H1 (cell line): Measurements from ENCODE around the gene UNC5B. TPM values are rescaled to one million over a fixed set of nuclear protein-coding genes. Genes with fewer than 3 reads are reported as not detected.
A peak's percentile ranks its signal among the peaks of the same experiment; 100 is the strongest.

Source experiments
- CTCF ChIA-PET: fragments of 300-600 bp; sonication (Branson Sonifier 250); formaldehyde crosslinking; loops from one replicate; lab custom pipeline; 2021; ENCODE audit not compliant: partially characterized antibody; lab: Charles Lee
- POLR2A ChIA-PET: fragments of 300-600 bp; sonication (Branson Sonifier 250); formaldehyde crosslinking; loops from one replicate; lab custom pipeline; 2021; ENCODE audit warnings: inconsistent platforms; ENCODE audit not compliant: partially characterized antibody; lab: Charles Lee
- DNase-seq, 2 experiments: peaks; one replicate each; pipeline versions ENCODE4 v3.0.0 to v3.0.0-alpha.2; 2010 to 2022; ENCODE audit warnings: low spot score in 2 of 2, low read depth in 1 of 2, mixed read lengths in 1 of 2
- FAIRE-seq: peaks from 2 replicates; lab custom pipeline; 2011; peaks lifted over from hg19 to GRCh38; lab: Jason Lieb, UNC
- H2AFZ ChIP-seq: 2 replicates; pipeline ENCODE4 v1.8.1; 2012; ENCODE audit warnings: low read length, inconsistent platforms
- H2AK5ac ChIP-seq: 2 replicates; pipeline ENCODE4 v1.6.1; 2013; ENCODE audit warnings: low read depth, low read length
- H2BK120ac ChIP-seq: replicated peaks from 2 replicates; pipeline ENCODE3; 2013; ENCODE audit warnings: low read depth, low read length, inconsistent platforms
- H2BK12ac ChIP-seq: 2 replicates; pipeline ENCODE4 v1.6.1; 2013; ENCODE audit warnings: low read depth, low read length
- H2BK15ac ChIP-seq: 2 replicates; pipeline ENCODE4 v1.6.1; 2013; ENCODE audit warnings: low read length
- H2BK20ac ChIP-seq: 2 replicates; pipeline ENCODE4 v1.6.1; 2013; ENCODE audit warnings: low read length
- H2BK5ac ChIP-seq: 2 replicates; pipeline ENCODE4 v1.6.1; 2013; ENCODE audit warnings: low read depth, low read length
- H3K14ac ChIP-seq: 2 replicates; pipeline ENCODE4 v1.6.1; 2013; ENCODE audit warnings: inconsistent platforms; ENCODE audit not compliant: insufficient read length
- H3K18ac ChIP-seq: 2 replicates; pipeline ENCODE4 v1.6.1; 2013; ENCODE audit warnings: low read length; ENCODE audit errors: extremely low read depth
- H3K23ac ChIP-seq: 2 replicates; pipeline ENCODE4 v1.6.1; 2013; ENCODE audit warnings: inconsistent platforms; ENCODE audit not compliant: insufficient read length
- H3K23me2 ChIP-seq: 2 replicates; pipeline ENCODE4 v1.6.1; 2013; ENCODE audit warnings: low read depth, low read length
- H3K27ac ChIP-seq: 2 replicates; pipeline ENCODE4 v1.6.1; 2011; ENCODE audit warnings: low read depth, low read length, inconsistent platforms
- H3K27me3 ChIP-seq, 4 experiments: replicated peaks in 1 of 4; 1 replicate in 1 of 4; 2 replicates in 3 of 4; pipeline versions ENCODE4 v1.6.1 to v1.8.1; 2011 to 2013; ENCODE audit warnings: low read length in 3 of 4, mild to moderate bottlenecking in 3 of 4, inconsistent platforms in 2 of 4, mixed read lengths in 2 of 4, moderate library complexity in 1 of 4; ENCODE audit not compliant: control insufficient read depth in 3 of 4, insufficient read depth in 3 of 4; ENCODE audit errors: extremely low read depth in 1 of 4
- H3K36me3 ChIP-seq, 4 experiments: 2 replicates each; pipeline versions ENCODE4 v1.6.1 to v1.8.1; 2011 to 2013; ENCODE audit warnings: mild to moderate bottlenecking in 4 of 4, low read length in 3 of 4, moderate library complexity in 2 of 4, control low read depth in 1 of 4, inconsistent platforms in 1 of 4; ENCODE audit not compliant: insufficient read depth in 4 of 4, control insufficient read depth in 2 of 4
- H3K4ac ChIP-seq: replicated peaks from 2 replicates; pipeline ENCODE3; 2013; ENCODE audit warnings: low read length, low read depth, mixed read lengths, inconsistent platforms; ENCODE audit not compliant: insufficient read length
- H3K4me1 ChIP-seq, 4 experiments: replicated peaks in 1 of 4; 1 replicate in 1 of 4; 2 replicates in 3 of 4; pipeline versions ENCODE4 v1.6.1 to v1.8.1; 2011 to 2013; ENCODE audit warnings: low read length in 3 of 4, inconsistent platforms in 2 of 4, mixed read lengths in 1 of 4; ENCODE audit not compliant: insufficient read depth in 4 of 4, control insufficient read depth in 3 of 4
- H3K4me2 ChIP-seq, 2 experiments: 2 replicates each; pipeline versions ENCODE4 v1.6.1 to v1.8.1; 2011 to 2013; ENCODE audit warnings: low read depth in 2 of 2, low read length in 2 of 2, control low read depth in 1 of 2, inconsistent platforms in 1 of 2, mild to moderate bottlenecking in 1 of 2; ENCODE audit not compliant: insufficient read depth in 1 of 2
- H3K4me3 ChIP-seq, 4 experiments: fragments of 200-600, 300-600 bp in 1 of 4; sonication (generic), shearing (Covaris generic), sonication (Bioruptor Twin) in 1 of 4; 2 replicates each; pipeline versions ENCODE4 v1.5.1 to v1.8.1; 2011 to 2016; ENCODE audit warnings: low read length in 4 of 4, low read depth in 3 of 4, control low read depth in 2 of 4, inconsistent platforms in 2 of 4, mild to moderate bottlenecking in 2 of 4, mixed read lengths in 1 of 4, moderate library complexity in 1 of 4; ENCODE audit not compliant: insufficient read depth in 2 of 4; ENCODE audit errors: extremely low read depth in 1 of 4
- H3K56ac ChIP-seq: replicated peaks from 2 replicates; pipeline ENCODE3; 2013; ENCODE audit warnings: low read depth, mild to moderate bottlenecking, mixed read lengths, low read length, inconsistent platforms; ENCODE audit not compliant: insufficient read length
- H3K79me1 ChIP-seq: 2 replicates; pipeline ENCODE4 v1.6.1; 2013; ENCODE audit warnings: low read depth, low read length, control low read depth
- H3K79me2 ChIP-seq, 2 experiments: 2 replicates each; pipeline versions ENCODE4 v1.6.1 to v1.8.1; 2012 to 2013; ENCODE audit warnings: low read length in 2 of 2, mild to moderate bottlenecking in 2 of 2, inconsistent platforms in 1 of 2; ENCODE audit not compliant: insufficient read depth in 2 of 2, control insufficient read depth in 1 of 2
- H3K9ac ChIP-seq, 4 experiments: replicated peaks in 1 of 4; 1 replicate in 1 of 4; 2 replicates in 3 of 4; pipeline versions ENCODE4 v1.6.1 to v1.8.1; 2011 to 2013; ENCODE audit warnings: low read depth in 3 of 4, low read length in 3 of 4, control low read depth in 2 of 4, mild to moderate bottlenecking in 2 of 4, moderate library complexity in 2 of 4, inconsistent platforms in 1 of 4; ENCODE audit errors: extremely low read depth in 1 of 4
- H3K9me3 ChIP-seq, 2 experiments: 2 replicates each; pipeline versions ENCODE4 v1.6.1 to v1.8.1; 2012 to 2013; ENCODE audit warnings: mild to moderate bottlenecking in 2 of 2, moderate library complexity in 2 of 2, control low read depth in 1 of 2, inconsistent platforms in 1 of 2, low read depth in 1 of 2, low read length in 1 of 2, mixed read lengths in 1 of 2; ENCODE audit not compliant: insufficient read depth in 2 of 2
- H4K20me1 ChIP-seq, 2 experiments: replicated peaks in 1 of 2; 2 replicates each; pipeline versions ENCODE3 to v1.8.1; 2011 to 2013; ENCODE audit warnings: inconsistent platforms in 2 of 2, low read length in 2 of 2, mild to moderate bottlenecking in 1 of 2; ENCODE audit not compliant: insufficient read depth in 2 of 2, control insufficient read depth in 1 of 2
- H4K5ac ChIP-seq: 2 replicates; pipeline ENCODE4 v1.6.1; 2013; ENCODE audit warnings: low read length, low read depth, mixed read lengths, inconsistent platforms; ENCODE audit not compliant: insufficient read length
- H4K8ac ChIP-seq: 2 replicates; pipeline ENCODE4 v1.8.0; 2013; ENCODE audit warnings: mild to moderate bottlenecking, moderate library complexity, low read length, inconsistent platforms; ENCODE audit not compliant: insufficient read depth; ENCODE audit errors: extremely low read depth
- H4K91ac ChIP-seq: replicated peaks from 2 replicates; pipeline ENCODE3; 2013; ENCODE audit warnings: low read length, mixed read lengths, inconsistent platforms; ENCODE audit not compliant: insufficient read length
- BACH1 ChIP-seq: IDR thresholded peaks from 2 replicates; pipeline ENCODE4 v1.6.1; 2012; ENCODE audit warnings: low read length, improper control_type of control experiment
- EGR1 ChIP-seq: IDR thresholded peaks from 2 replicates; pipeline ENCODE4 v1.6.1; 2011; ENCODE audit warnings: low read depth, low read length, borderline replicate concordance
- EP300 ChIP-seq, 2 experiments: IDR thresholded peaks; 1 replicate in 1 of 2; 2 replicates in 1 of 2; pipeline ENCODE4 v1.6.1; 2011 to 2012; ENCODE audit warnings: low read depth in 2 of 2, low read length in 2 of 2, mild to moderate bottlenecking in 2 of 2, borderline replicate concordance in 1 of 2, inconsistent platforms in 1 of 2, moderate library complexity in 1 of 2
- EZH2 ChIP-seq: fragments of 200-600 bp; sonication (generic); IDR thresholded peaks from 2 replicates; pipeline ENCODE4 v1.7.1; 2012; ENCODE audit warnings: low read depth, mild to moderate bottlenecking, moderate library complexity, low read length, inconsistent platforms; ENCODE audit not compliant: severe bottlenecking
- JUN ChIP-seq: IDR thresholded peaks from 2 replicates; pipeline ENCODE4 v1.6.1; 2011; ENCODE audit warnings: low read depth, mild to moderate bottlenecking, improper control_type of control experiment, low read length
- MAX ChIP-seq: IDR thresholded peaks from 2 replicates; pipeline ENCODE4 v1.6.1; 2012; ENCODE audit warnings: inconsistent platforms
- POLR2A ChIP-seq, 2 experiments: IDR thresholded peaks; 1 replicate in 1 of 2; 2 replicates in 1 of 2; pipeline ENCODE4 v1.6.1; 2011; ENCODE audit warnings: low read depth in 2 of 2, low read length in 2 of 2, mild to moderate bottlenecking in 2 of 2; ENCODE audit errors: control extremely low read depth in 1 of 2
- POU5F1 ChIP-seq: IDR thresholded peaks from 2 replicates; pipeline ENCODE4 v1.6.1; 2011; ENCODE audit warnings: low read depth, mild to moderate bottlenecking, low read length, moderate library complexity
- RAD21 ChIP-seq, 2 experiments: IDR thresholded peaks in 1 of 2; conservative IDR thresholded peaks in 1 of 2; 2 replicates each; pipeline ENCODE4 v1.6.1; 2011; ENCODE audit warnings: low read depth in 2 of 2, low read length in 2 of 2, improper control_type of control experiment in 1 of 2, inconsistent platforms in 1 of 2, mild to moderate bottlenecking in 1 of 2, moderate library complexity in 1 of 2
- SP2 ChIP-seq: IDR thresholded peaks from 2 replicates; pipeline ENCODE4 v1.6.1; 2012; ENCODE audit warnings: mild to moderate bottlenecking, low read length, inconsistent platforms
- SRF ChIP-seq: IDR thresholded peaks from 2 replicates; pipeline ENCODE4 v1.6.1; 2011; ENCODE audit warnings: mild to moderate bottlenecking, low read depth, low read length, moderate library complexity
- WGBS, 2 experiments: shearing (Covaris generic) in 1 of 2; methylation state at CpG; one replicate each; pipeline versions ENCODE4 v1.1.6 to v1.1.7; 2013 to 2015; ENCODE audit warnings: low lambda C conversion rate in 2 of 2, mixed read lengths in 2 of 2, inconsistent platforms in 1 of 2, low coverage in 1 of 2, missing lambda C conversion rate in 1 of 2; ENCODE audit not compliant: insufficient replicate concordance in 2 of 2, insufficient coverage in 1 of 2, insufficient read length in 1 of 2; ENCODE audit errors: extremely low coverage in 1 of 2, missing lambda C conversion rate in 1 of 2; 5-methylcytosine and 5-hydroxymethylcytosine counted together
- polyA plus RNA-seq, 7 experiments: library from polyadenylated mRNA; depleted of rRNA in 3 of 7; stranded (reverse) in 5 of 7; unstranded in 2 of 7; fragments of >200 nt in 5 of 7; fragments of 200-250 nt in 2 of 7; gene quantifications; 1 replicate in 5 of 7; 2 replicates in 1 of 7; 4 replicates in 1 of 7; pipeline versions ENCODE4 v1.2.1 to v1.2.3, GENCODE V29; 2011 to 2013; ENCODE audit warnings: missing spikeins in 2 of 7, mixed read lengths in 2 of 7
- total RNA-seq: library from RNA; stranded (reverse); fragmentation: NEBNext Ultra II Directional; extraction: Animal tissue kit (Norgen Biotek cat#: 25700); gene quantifications from 2 replicates; pipeline ENCODE4 v1.2.1, GENCODE V29; 2021

Gene UNC5B
- total and polyA plus RNA-seq, 2 of the 8 experiments (the other 6 are each of a cell fraction or from before 2014, with no cell fraction given): 27.9 to 31.8 TPM

DNA sequence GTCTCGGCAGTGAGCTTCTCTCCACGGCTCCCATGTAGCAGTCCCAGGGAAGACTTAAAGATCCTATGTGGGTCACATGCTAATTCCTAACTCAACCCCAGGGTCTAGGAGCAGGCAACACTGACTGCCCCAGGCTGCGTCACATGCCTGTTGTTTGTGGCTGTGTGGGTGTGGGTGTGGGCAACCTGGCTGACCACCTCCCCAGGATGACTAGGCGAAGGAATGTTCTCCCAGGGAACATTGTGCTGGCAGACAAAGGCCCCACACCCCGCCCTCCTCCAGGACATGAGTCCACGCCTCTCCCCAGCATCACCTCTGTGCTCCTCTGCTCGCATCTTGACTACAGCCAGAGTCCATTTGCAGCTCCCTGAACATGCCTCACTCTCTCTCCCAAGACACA, 137.0 kb downstream of the UNC5B start:
- no peak overlapping the region for H3K14ac ChIP-seq
- no peak overlapping the region for H2BK5ac ChIP-seq
- no peak overlapping the region for H3K4me2 ChIP-seq
- H4K20me1 ChIP-seq: peaks cover 0 to under 1% of the 10 kb centered on the region in 2 experiments
- H3K4me1 ChIP-seq: peaks cover 8 to 32% (median 19%) of the 10 kb centered on the region in 4 experiments
- H3K9ac ChIP-seq: no peak overlapping the region
- no peak overlapping the region for H3K18ac ChIP-seq
- H2BK20ac ChIP-seq: peak overlapping the region; percentile 43; the same call in 1 of the 2 replicates
- no peak overlapping the region for H3K23ac ChIP-seq
- H3K79me2 ChIP-seq: no peaks in the 10 kb centered on the region
- ChIA-PET CTCF (interaction anchor here (0.7 to 7.4 kb wide), 10 partner anchors 12 to 359 kb away, joined by 3 to 52 read pairs (median 4); partner anchors contain the start of gene SLC29A3), POLR2A (interaction anchor here (0.5 to 1.7 kb wide), 3 partner anchors 13 to 30 kb away, joined by 3 to 4 read pairs (median 3); no protein-coding TSS in a partner anchor)
- peak overlapping the region; percentile 35; the same call in 1 of the 2 replicates for H4K8ac ChIP-seq
- no peak overlapping the region for H3K27ac ChIP-seq
- H2BK12ac ChIP-seq: no peak overlapping the region
- no peak for DNase-seq
- H2BK120ac ChIP-seq: no peak overlapping the region
- H3K9me3 ChIP-seq: no peaks in the 10 kb centered on the region
- FAIRE-seq: no peak
- 0 out of 2 replicates have a peak overlapping the region, but pooled peaks have one; percentile 2 for H2BK15ac ChIP-seq
- no peak overlapping the region for H2AFZ ChIP-seq
- H3K27me3 ChIP-seq: no peaks in the 10 kb centered on the region
- H3K36me3 ChIP-seq: peaks cover 0 to 3% (median 0%) of the 10 kb centered on the region in 4 experiments; a peak in 1 of 8 replicates
- 94% methylated on average over 7 of the region's 7 CpGs; no CpG with 5 or more reads in 1 of the 2 experiments for WGBS, 2 experiments
- no peak overlapping the region for H3K56ac ChIP-seq
- H2AK5ac ChIP-seq: peak overlapping the region; percentile 2; the same call in 1 of the 2 replicates
- no peaks in the 10 kb centered on the region for H3K79me1 ChIP-seq
- no peak overlapping the region for H4K91ac ChIP-seq
- H3K4ac ChIP-seq: no peak overlapping the region
- H4K5ac ChIP-seq: no peak overlapping the region
- no peaks in the 10 kb centered on the region for H3K23me2 ChIP-seq
- H3K4me3 ChIP-seq: no peak overlapping the region
- no peak for TF ChIP-seq SP2
- TF ChIP-seq RAD21 (IDR thresholded peaks at IDR 0.05 in 1 of 2, conservative IDR thresholded peaks at IDR 0.05 in 1 of 2; ENCODE audit: low read depth in 2 of 2, low read length in 2 of 2): no peak
- TF ChIP-seq BACH1: no peak
- no peak for TF ChIP-seq SRF
- no peak for TF ChIP-seq MAX
- no peak for TF ChIP-seq JUN
- TF ChIP-seq POU5F1: no peak
- no peak for TF ChIP-seq POLR2A (IDR thresholded peaks at IDR 0.05; ENCODE audit: control extremely low read depth in 1 of 2, low read depth in 2 of 2, low read length in 2 of 2)
- no peak for TF ChIP-seq EP300 (IDR thresholded peaks at IDR 0.05; ENCODE audit: borderline replicate concordance in 1 of 2, low read depth in 2 of 2, low read length in 2 of 2)
- TF ChIP-seq EZH2: no peak
- TF ChIP-seq EGR1: no peak
